HG03571 (cell line): ENCODE measurements around the gene EPB41.

Source experiments
- ATAC-seq: cut with Tn5 transposase; IDR thresholded peaks from one replicate; pipeline ENCODE4 v1.9.1; 2021; ENCODE audit not compliant: unreplicated experiment

The EPB41 gene

GRCh38 chr1:28890836-28891235 is 23.5 kb upstream of the EPB41 start:
- no peak for ATAC-seq

GRCh38 chr1:28891256-28891655 is 23.1 kb upstream of the EPB41 start:
- no peak for ATAC-seq

GRCh38 chr1:28893403-28894102 is 20.8 kb upstream of the EPB41 start:
- no peak for ATAC-seq

DNA sequence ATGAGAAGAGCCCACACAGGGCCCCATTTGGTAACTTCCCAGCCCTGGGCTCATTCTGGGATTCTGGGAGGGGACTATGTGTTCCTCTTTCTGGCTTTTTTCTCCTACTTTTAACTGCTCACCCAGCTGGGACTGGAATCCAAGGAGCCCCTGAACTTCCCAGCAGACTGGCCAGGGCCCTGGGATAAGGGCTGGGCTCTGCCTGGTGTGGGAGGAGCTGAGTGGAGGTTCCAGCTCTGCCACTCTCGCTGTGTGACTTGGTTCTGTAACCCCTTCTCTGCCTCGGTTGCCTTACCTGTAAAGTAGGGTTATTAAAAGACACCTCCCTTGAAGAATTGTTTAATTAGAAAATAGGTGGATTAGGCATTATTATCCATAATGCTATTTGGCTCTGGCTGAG is 19.6 kb upstream of the EPB41 start:
- ATAC-seq, result no peak

DNA sequence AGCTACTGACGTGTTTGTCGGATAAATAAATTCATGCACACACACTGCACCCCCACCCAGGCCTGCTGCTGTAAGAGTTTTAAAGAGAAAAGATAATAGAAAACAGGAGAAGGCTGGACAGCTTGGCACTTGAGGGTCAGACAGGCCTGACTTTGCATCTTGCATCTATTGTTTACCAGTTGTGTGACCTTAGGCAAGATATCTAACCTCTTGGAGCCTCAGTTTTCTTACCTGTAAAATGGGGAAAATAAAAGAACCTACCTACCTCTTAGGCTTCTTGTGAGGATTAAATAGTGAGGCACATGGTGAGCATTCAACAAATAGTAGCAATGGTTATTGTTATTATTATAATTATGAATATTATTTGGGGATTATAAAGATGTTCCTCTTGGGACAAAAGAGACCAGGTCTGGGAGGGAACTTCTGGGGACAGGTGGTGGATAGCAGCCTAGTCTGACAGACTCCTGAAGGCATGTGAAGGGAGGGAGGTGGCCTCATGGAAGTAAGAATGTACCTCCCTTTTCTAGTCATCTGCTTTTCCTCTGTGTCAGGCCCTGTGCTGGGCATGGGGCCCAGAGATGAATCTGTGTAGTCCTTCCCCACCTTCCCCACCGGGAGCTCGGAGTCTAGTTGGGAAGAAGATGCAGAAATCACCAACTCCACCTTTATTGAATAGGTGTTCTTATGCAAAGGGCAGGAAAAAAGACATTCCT is 18.3 kb upstream of the EPB41 start:
- ATAC-seq, result no peak

- no peak for ATAC-seq
Observed at GRCh38 chr1:28896609-28896986, 17.8 kb upstream of the EPB41 start.

GRCh38 chr1:28897789-28898188 is 16.6 kb upstream of the EPB41 start:
- no peak for ATAC-seq

- no peak for ATAC-seq
Observed at GRCh38 chr1:28898405-28898881, 15.9 kb upstream of the EPB41 start.

- ATAC-seq, result no peak
Observed at GRCh38 chr1:28899267-28899666, 15.1 kb upstream of the EPB41 start.

- no peak for ATAC-seq
Observed at GRCh38 chr1:28900562-28900961, 13.8 kb upstream of the EPB41 start.

DNA sequence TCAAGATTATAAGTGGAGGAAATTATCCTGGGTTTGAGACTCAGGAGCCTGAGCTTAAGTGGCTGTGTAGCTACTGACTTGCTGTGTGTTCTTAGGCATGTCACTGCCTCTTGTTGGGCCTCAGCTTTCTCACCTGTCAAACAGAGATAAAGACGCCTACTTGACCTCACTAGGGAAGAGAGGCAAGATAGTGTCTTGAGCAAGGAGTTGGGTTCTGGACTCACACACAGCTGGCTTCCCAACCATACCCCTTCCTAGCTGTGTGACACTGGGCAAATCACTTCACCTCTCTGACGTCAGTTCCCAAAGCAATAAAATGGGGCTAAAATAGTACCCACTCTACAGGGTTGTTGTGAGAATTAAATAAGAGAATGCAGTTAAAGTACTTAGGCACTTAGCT is 11.6 kb upstream of the EPB41 start:
- no peak for ATAC-seq

DNA sequence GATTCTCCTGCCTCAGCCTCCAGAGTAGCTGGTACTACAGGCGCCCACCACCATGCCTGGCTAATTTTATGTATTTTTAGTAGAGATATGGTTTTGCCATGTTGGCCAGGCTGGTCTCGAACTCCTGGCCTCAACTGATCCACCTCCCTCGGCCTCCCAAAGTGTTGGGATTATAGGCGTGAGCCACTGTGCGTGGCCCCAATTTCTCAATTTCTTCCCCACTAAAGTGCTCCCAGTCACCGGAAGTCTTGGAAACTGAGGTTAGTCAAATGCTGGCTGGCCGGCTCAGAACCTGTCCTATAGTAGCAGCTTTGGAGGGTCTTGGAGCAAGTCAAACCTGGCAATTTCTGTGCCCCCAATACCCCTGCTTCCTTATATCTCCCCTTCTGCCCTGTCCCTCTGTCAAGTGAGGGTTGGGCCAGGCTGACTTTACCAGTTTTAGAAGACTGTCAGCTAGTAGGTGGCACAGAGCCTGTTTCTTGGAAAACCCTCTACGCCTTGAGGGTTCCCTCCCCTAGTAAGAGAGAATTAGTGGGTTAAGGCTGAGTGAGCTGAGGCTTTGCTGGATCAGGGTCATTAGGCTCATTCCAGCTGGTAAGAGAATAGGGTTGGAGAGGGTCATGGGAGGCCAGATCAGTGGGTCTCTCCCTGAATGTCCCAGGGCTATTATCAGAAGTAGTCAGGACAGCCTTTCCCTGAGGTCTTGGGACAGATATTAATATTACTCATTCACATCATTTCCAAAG is 8.3 kb upstream of the EPB41 start:
- ATAC-seq, result no peak

DNA sequence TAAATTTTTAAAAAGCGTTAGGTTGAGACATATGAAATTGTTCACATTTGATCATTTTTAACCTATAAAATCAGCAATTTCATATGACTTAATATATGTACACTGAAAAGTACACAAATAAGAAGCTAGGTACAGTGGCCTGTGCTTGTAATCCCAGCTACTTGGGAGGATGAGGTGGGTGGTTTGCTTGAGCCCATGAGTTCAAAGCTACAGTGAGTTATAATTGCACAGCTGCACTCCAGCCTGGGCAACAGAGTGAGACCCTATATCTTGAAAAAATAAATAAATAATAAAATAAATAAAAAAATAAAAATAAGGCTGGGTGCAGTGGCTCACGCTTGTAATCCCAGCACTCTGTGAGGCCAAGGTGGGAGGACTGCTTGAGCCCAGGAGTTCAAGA is 5.2 kb upstream of the EPB41 start:
- ATAC-seq, result no peak

DNA sequence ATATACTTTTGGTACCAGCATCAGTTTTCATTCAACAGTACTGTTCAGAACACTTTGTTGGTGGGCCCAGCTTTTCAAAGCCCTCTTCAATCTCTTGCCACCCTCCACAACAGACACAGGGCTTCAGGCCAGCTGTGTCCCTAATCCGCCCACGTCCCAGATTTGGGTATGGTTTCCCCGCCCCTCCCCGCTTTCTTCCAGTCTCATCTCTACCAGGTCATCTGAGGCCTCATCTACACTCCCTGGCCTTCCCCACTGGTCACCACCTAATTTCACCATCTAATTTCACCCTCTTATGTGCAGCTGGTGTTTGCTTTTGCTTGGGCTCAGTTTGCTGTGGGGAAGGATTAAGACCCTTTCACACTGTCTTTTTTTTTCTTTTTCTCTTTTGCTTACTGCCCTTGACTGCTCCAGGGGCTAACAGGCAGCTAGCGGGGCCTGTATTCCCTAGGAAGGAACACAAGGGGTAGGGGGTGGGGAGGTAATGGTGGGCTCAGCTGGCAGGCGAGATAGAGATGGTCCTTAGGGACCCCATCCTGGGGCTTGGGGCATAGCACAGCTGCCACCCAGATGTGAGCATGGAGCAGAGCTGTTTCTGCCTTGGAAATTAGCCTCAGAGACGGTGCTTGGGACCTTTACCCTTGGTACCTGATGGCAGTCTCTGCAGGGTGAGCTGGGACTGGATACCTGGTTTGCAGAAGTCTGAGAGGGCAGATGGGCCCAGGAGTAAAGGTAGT is 3.8 kb upstream of the EPB41 start:
- ATAC-seq, result no peak

- ATAC-seq, result no peak
Observed at GRCh38 chr1:28913786-28914227, 562 bp upstream of the EPB41 start.

GRCh38 chr1:28915031-28915895 is 894 bp downstream of the EPB41 start:
- peak; percentile 8 for ATAC-seq

- ATAC-seq, result no peak
Observed at GRCh38 chr1:28917757-28918118, 3.4 kb downstream of the EPB41 start.

- ATAC-seq, result no peak
Observed at GRCh38 chr1:28921286-28921869, 7.0 kb downstream of the EPB41 start.

GRCh38 chr1:28925350-28925891 is 11.1 kb downstream of the EPB41 start:
- no peak for ATAC-seq
